Stimulated activated naive CD4-positive, alpha-beta T cell (primary cell): Measurements from ENCODE around the gene TMEM116.
"Not testable (repeated sequence)": the region's sequence is repeated elsewhere in the genome, so short reads cannot be mapped to it uniquely, and the experiment has no call there.

Source experiments
- DNase-seq, 6 experiments: peaks; one replicate each; lab custom pipeline; 2025; lab: John Stamatoyannopoulos, UW

Gene TMEM116

DNA sequence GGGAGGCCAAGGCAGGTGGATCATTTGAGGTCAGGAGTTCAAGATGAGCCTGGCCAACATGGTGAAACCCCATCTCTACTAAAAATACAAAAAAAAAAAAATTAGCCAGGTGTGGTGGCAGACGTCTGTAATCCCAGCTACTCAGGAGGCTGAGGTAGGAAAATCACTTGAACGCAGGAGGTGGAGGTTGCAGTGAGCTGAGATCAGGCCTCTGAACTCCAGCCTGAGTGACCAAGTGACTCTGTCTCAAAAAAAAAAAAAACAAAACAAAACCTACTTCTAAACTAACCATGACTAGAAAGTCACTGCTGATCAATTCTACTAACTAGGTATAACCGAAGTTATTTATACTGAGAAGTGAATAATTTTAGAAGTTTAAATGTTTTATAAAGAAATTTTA is 3.4 kb downstream of the TMEM116 start:
- not testable (repeated sequence) for DNase-seq

DNA sequence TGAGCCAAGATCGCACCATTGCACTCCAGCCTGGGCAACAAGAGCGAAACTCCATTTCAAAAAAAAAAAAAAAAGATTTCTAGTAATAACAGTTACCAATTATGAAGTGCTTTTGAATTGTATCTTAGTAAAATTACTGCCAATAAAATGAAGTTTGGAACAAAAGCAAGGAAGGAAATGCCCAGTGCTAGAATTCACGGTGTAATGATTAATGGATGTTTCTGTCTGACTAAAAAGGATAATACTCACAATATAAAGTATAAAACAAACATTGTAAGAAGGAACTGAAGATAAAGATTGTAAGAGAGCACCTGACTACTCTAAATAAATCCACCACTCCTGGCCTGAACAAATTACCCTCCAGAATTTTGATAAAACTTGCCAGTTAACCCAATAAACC is 4.0 kb downstream of the TMEM116 start:
- no peak for DNase-seq

DNA sequence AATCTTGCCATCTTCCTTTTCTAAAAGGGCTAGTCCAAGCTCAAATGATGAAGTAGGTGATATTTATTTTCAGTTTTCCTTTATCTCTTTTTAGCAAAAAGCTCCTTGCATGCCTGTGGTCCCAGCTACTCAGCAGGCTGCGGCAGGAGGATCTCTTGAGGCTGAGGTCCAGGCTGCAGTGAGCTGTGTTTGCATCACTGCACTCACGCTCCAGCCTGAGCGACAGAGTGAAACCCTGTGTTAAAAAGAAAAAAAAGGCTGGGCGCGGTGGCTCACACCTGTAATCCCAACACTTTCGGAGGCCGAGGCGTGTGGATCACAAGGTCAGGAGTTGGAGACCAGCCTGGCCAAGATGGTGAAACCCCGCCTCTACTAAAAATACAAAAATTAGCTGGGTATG is 5.0 kb downstream of the TMEM116 start:
- no peak for DNase-seq

DNA sequence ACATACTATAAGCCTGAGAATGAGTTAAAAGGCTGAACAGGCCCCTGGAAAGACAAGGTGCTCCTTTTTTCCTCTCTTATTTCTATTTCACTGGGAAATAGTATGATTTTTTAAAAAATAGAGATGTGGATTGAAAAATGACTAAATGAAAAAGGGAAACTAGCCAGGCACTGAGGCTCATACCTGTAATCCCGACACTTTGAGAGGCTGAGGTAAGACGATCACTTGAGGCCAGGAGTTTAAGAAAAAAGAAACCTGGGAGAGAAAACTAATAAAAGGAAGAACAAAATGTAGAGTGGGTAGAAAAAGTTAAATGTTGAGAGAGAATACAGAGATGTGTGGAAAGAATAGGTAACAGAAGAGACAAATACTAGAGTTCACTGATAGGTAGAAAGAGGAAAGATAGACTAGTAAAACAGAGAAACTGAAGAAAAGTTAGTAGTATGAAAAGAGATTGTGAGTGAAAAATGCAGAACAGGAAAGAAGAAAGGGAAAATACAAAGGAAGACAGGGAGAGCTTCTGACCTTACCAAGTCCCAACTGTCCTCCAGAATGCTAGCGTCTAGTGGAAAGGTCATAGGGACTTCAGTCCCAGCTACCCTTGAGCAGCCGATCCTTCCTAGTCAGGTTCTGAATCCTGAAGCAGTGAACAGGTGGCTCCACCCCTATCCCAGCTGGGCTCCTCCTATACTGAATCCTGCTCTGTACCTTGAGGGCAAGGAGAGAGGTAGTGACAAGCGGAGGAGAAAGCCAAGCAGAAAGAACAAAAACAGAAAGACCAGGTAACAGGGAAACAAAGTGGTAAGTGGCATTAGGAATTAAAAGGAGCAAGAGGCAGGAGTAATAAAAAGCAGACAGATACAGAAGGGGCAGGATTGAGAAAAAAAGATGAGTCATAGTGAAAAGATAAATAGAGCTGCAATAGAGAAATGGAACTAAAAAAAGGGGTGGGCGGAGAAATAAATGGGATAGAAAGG is 7.3 kb downstream of the TMEM116 start:
- DNase-seq: no peak

DNA sequence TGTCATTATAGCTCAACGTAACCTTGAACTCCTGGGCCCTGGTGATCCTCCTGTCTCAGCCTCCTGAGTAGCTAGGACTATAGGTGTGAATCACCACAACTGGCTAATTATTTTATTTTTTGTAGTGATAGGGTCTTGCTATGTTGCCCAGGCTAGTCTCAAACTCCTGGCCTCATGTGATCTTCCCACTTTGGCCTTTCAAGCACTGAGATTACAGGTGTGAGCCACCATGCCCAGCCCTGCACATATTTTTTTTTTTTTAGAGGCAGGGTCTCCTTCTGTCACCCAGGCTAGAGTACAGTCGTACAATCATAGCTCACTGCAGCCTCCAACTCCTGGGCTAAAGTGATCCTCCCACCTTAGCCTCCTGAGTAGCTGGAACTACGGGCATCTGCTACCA is 8.9 kb downstream of the TMEM116 start:
- DNase-seq: no peak

DNA sequence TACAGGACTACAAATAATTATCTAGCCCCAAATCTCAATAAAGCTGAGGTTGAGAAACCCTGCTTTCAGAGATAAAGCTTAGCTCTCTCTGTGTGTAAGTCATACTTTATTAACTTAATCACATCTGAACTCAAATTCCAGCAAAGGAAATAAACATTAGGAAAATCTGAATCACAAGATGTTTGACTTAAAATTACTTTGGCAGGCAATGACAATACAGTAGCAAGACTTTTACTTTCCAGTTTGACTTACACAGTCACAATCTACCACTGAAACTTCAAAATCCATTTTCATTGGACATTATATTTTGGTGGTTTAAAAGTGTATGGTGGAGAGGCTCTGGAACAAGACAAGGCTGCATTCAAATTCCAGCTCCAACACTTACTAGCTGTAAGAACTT is 11.4 kb downstream of the TMEM116 start:
- no peak for DNase-seq

DNA sequence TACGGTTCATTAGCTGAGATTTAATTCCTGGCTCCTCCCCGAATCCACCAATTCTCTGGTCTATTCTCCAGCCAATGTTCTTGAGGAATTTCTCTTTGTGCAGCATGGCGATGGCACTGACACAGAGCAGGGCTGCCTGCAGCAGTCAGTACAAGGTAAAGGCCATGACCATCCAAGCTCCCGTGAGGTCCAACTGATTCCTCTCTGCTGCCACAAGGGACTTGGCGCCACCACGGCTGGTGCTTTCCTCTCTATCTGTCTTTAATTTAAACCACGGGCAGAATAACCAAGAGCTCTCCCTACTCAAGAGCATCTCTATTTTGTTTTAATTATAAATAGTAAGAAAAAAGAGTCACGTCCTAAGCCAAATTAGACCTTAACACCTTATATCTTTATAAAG is 12.1 kb downstream of the TMEM116 start:
- no peak for DNase-seq

DNA sequence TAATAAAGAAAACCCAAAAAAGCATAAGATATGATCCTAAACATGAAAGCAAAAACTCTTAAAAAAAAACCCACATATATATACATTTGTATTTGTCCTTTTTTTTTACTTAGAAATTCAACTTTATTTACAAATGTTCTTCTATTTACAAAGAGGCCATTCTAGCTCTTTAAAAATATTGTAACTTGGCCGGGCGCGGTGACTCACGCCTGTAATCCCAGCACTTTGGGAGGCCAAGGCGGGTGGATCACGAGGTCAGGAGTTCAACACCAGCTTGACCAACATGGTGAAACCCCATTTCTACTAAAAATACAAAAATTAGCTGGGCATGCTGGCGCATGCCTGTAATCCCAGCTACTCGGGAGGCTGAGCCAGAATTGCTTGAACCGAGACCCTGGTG is 13.8 kb downstream of the TMEM116 start:
- DNase-seq: not testable (repeated sequence)

DNA sequence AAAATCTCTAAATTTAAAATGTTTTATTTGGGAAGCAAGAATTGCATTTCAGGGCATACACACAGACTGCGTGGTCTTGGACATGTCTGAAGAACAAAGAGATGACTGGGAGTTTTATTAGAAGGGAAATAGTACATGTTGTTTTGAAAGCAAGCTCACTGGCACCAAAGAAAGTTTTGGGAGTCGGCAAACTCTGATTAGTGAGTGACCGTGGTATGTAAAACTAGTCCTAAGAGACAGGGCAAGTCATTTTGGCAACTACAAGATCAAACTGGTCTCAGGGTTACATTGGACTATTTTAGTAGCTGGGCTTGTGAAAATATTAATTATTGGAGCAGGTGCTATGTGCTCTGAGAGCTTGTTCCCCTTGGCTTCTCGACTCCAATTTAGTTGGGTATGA is 14.9 kb downstream of the TMEM116 start:
- no peak for DNase-seq

DNA sequence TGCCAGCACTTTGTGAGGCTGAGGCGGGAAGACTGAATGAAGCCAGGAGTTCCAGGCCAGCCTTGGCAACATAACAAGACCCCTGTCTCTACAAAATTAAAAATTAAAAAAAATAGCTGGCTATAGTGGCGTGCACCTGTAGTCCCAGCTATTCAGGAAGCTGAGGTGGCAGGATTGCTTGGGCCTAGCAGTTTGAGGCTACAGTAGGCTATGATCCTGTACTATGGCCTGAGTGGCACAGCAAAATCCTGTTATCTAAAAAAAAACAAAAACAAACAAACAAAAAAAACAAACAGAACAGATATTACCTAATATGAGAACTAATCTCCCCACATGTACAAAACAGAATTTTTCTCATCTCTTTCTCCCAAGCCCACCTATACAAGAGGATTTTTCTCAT is 15.7 kb downstream of the TMEM116 start:
- DNase-seq: no peak

DNA sequence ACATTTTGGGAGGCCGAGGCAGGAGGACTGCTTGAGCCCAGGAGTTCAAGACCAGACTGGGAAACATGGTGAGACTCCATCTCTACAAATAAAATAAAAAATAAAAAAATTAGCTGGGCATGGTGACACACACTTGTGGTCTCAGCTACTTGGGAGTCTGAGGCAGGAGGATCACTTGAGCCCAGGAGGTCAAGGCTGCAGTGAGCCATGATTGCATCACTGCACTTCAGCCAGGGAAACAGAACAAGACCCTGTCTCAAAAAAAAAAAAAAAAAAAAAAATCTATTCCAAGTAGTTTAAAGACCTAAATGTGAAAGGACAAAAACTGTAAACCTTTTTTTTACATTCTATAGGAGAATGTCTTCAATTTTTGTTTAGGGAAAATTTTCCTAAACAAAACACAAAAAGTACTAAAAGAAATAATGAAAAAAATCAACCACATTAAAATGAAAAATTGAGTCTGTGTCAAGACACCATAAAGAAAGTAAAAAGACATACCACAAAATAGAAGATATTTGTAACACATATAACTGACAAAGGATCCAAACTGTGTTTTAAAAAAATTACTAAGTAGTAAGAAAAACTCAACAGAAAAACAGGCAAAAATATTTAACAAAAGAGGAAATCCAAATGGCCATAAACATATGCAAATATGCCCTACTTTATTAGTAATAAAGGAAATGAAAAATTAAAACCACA is 17.0 kb downstream of the TMEM116 start:
- no peak for DNase-seq

DNA sequence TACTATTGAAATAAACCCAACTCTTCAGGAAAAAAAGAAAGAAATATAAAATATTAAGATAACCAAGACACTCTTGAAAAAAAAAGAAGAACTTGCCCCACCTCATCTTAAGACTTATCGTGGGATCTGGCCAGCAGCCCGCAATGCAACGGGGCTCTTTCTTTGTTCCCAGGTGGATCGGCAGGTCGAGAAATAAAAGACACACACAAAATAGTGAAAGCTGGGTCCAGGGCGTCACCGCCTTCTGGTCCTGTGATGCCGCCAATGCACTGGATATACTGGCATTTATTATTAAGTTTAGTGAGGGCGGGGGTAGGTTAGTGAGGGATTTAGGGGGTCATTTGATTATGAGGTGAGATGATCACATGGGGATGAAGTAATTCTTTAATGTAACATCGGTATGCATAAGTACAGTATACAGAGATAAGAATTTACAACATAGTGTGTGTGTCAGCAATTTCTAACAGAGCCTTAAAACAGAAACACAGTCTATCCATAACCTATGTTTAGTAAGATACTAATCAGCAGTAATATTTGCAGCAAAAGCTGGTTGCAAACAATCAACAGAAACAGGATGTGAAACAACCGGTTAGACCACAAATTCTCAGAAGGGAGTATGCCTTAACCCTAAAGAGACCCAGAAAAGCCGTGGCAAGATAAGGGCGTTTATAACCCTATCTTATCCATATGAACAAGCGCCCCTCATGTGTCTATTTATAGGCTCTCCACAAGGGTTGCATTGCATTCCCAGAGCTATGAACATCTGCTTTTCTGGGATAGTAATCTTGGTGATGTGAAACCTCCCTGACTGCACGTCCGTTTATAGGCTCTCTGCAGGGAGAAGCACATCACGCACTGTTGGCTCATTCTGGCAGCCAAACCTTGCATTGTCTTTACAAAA is 18.5 kb downstream of the TMEM116 start:
- DNase-seq: peak in 3 of 6 experiments; percentile 10 to 39 (median 31)

DNA sequence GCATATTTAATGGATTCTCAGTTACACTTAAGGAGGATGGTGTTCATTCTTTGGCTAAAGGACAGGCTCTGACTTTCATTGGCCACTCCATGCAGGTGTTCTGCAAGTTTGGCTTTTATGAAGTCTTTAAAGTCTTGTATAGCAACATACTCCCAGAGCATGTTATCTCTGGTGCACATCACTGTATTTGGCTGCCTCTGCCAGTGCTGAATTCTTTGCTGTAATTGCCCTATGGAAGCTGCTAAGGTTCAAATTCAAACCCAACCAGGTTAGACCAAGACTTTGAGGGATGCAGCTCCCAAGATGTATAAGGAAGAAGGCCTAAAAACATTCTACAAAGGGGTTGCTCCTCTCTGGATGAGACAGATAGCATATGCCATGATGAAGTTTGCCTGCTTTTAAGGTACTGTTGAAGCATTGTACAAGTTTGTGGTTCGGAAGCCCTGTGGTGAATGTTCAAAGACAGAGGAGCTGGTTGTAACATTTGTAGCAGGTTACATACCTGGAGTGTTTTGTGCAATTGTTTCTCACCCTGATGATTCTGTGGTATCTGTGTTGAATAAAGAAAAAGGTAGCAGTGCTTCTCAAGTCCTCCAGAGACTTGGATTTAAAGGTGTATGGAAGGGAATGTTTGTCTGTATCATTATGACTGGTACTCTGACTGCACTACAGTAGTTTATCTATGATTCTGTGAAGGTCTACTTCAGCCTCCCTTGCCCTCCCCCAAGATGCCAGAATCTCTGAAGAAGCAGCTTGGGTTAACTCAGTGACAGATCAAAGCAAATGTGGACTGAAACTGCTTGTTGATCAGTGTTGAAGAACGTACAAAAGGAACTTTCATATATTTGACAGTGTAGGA is 19.4 kb downstream of the TMEM116 start:
- DNase-seq: peak in 4 of 6 experiments; percentile 28 to 89 (median 80)

DNA sequence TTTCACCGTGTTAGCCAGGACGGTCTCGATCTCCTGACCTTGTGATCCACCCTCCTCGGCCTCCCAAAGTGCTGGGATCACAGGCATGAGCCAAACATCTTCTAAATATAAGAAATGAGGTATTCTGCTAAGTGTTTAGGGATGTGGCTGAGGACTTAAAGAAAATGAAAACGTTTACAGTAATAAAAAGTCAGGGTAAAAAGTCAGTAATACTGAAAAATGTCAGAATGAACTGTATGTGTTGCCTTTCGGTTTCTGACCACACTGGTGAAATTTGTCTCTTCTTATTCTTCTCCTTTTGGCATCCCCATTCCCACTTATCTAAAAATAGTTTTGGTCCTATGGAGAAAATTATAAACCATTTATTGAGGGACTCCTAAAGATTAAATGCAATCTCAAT is 20.5 kb downstream of the TMEM116 start:
- no peak for DNase-seq

DNA sequence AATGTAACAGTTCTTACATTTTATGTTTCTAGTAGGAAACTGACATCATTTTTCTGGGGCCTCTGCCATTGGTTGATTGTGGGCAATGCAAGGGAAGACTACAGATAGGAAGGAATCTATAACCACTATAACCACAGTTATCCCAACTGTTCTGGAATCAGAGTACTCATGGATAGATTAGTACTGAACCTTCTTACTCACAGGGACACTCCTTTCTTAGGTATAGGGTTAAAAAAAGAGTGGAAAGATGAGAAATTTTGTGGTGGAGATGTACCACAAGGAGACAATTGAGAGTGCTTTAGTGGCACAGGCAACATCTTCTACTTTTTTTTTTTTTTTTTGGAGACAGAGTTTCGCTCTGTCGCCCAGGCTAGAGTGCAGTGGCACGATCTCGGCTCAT is 21.0 kb downstream of the TMEM116 start:
- peak in 2 of 6 experiments; percentile 6 to 16 for DNase-seq

DNA sequence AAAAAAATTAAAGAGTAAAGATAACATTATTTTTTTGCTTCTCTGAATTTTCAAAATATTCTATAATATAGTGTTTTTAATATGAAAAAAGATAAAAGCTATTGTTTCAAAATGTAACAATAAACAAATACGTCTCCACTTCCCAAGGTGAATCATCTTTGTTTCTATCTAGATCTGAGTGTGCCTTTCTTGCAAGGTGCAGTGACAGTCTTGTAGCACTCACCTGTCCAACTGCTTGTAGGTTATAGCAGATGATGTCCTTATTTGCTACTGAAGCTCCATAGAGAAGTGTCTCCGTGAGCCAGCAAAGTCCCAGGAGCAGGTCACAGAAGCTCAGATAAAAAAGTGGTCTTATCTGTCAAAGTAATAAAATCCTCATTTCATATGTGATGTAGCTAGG is 21.4 kb downstream of the TMEM116 start:
- DNase-seq: no peak

DNA sequence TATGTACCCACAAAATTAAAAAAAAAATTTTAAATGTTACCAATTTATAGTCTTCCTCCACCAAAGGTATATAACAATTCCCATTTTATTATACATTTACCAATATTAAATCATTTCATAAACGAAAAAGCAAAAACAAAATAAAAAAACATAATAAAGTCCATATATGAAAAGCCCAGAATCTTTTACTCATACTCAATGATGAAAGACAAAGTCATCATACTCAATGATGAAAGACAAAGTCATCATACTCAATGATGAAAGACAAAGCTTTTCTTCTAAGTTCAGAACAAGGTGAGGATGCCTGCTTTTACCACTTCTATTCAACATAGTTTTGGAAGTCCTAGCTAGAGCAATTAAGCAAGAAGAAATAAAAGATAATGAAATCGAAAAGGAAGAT is 28.1 kb downstream of the TMEM116 start:
- no peak for DNase-seq

DNA sequence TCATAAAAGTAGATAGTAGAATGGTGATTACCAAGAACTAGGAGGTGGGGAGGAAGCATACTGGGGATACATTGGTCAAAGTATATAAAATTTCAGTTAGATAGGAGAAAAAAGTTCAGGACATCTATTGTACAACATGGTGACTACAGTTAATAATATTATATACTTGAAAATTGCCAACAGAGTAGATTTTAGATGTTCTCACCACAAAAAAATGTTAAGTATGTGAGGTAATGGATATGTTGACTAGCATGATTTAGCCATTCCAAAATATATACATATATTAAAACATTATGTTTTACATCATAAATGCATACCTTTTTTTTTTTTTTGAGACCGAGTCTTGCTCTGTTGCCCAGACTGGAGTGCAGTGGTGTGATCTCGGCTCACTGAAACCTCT is 31.0 kb downstream of the TMEM116 start:
- DNase-seq: no peak

DNA sequence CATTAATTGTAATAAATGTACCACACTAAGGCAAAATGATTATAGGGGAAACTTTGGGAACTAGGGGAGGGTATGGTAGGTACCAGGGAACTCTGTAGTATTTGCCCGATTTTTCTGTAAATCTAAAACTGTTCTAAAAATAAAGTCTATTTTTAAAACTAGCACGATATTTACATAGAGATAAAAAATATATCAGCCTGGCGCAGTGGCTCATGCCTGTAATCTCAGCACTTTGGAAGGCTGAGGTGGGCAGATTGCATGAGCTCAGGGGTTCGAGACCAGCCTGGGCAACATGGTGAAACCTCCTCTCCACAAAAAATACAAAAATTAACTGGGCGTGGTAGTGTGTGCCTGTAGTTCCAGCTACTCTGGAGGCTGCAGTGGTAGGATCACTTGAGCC is 32.4 kb downstream of the TMEM116 start:
- no peak for DNase-seq

DNA sequence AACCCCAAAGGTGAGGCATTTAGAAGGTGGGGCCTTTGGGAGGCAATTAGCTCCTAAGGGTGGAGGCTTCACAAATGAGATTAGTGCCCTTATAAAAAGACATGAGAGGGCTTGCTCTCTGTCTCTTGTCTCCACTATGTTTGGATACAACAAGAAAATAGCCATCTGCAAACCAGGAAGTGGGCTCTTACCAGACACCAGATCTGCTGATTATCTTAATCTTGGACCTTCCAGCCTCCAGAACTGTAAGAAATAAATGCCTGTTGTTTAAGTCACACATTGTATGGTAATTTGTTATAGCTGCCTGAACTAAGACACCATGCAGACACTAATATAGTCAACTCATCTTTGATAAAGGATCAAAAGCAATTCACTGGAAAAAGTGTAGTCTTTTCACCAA is 34.4 kb downstream of the TMEM116 start:
- no peak for DNase-seq

DNA sequence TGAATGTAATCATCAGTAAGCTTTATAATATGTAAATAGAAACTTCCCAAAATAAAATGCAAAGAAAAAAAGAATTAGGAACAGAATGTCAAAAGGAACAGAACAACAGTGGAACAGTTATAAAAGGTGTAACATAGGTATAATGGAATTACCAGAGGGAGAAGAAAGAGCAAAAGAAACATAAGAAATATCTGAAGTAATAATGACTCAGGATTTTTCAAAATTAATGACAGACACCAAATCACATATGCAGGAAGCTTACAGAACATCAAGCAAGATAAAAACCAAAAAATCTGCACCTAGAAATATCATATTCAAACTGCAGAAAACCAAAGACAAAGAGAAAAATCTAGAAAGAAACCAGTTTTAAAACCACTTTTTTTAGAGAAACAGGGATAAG is 36.1 kb downstream of the TMEM116 start:
- no peak for DNase-seq
